Lower lobe of right lung (tissue), 2 donors: Measurements from ENCODE around the gene TP53I11. TPM values are rescaled to one million over a fixed set of nuclear protein-coding genes. Genes with fewer than 3 reads are reported as not detected.

Source experiments
- ATAC-seq, 2 donors: fragments of 200-7000 bp; cut with Tn5 transposase; one replicate each; pipeline ENCODE4 v1.9.1; 2020 to 2022; ENCODE audit warnings: mild to moderate bottlenecking in 2 of 2, moderate library complexity in 2 of 2
- DNase-seq: peaks from one replicate; pipeline ENCODE4 v3.0.0-alpha.2; 2020
- H3K27ac ChIP-seq: fragments of 200-600 bp; one replicate; pipeline ENCODE4 v1.8.0; 2022
- H3K27me3 ChIP-seq: fragments of 200-600 bp; one replicate; pipeline ENCODE4 v1.8.0; 2022; ENCODE audit warnings: low read depth
- H3K36me3 ChIP-seq: fragments of 200-600 bp; one replicate; pipeline ENCODE4 v1.8.0; 2022; ENCODE audit warnings: mild to moderate bottlenecking
- H3K4me1 ChIP-seq: fragments of 200-600 bp; one replicate; pipeline ENCODE4 v1.8.0; 2022
- H3K4me3 ChIP-seq: fragments of 200-600 bp; one replicate; pipeline ENCODE4 v1.8.0; 2022; ENCODE audit warnings: mild to moderate bottlenecking
- H3K9me3 ChIP-seq: fragments of 200-600 bp; one replicate; pipeline ENCODE4 v1.8.0; 2022
- intact Hi-C: fragments of 100-400 bp; cut with DNase I; formaldehyde crosslinking; loops from one replicate; pipeline ENCODE4 v1.11.0; 2022
- total RNA-seq: library from RNA; stranded (reverse); fragmentation: NEBNext Ultra II Directional; extraction: Animal tissue kit (Norgen Biotek cat#: 25700); gene quantifications from one replicate; pipeline ENCODE4 v1.2.1, GENCODE V29; 2021
- TF ChIP-seq, protein P1 (sequence below): fragments of 200-600 bp; IDR thresholded peaks from one replicate; pipeline ENCODE4 v1.8.0; 2022; ENCODE audit warnings: antibody characterized with exemption, mild to moderate bottlenecking
- donor health status: DM: no; HTN: yes; CAD: no; lungs with severe emphysema.

Gene TP53I11
- total RNA-seq, 1 donor from 2014 or later, result 103 TPM

DNA sequence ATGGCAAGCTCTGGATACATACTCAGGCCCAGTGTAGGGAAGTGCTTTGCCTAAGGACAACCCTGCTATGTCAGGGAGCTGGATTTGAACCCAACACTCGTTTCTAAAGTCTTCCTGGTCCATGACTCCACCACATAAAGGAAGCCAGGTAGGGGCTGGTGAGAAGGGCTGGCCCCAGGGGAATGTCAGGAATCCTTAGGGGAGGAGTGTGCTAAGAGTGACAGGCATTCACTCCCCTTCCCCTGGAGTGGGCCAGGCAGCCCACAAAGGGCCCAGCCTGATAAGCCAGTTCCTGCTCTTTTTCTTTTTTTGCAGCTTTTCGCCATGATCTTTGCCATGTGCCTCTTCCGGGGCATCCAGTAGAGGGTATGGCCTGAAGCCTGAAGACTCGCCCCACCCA lies 21.9 kb downstream of the TP53I11 start:
- intact Hi-C loops, result no loop called here

DNA sequence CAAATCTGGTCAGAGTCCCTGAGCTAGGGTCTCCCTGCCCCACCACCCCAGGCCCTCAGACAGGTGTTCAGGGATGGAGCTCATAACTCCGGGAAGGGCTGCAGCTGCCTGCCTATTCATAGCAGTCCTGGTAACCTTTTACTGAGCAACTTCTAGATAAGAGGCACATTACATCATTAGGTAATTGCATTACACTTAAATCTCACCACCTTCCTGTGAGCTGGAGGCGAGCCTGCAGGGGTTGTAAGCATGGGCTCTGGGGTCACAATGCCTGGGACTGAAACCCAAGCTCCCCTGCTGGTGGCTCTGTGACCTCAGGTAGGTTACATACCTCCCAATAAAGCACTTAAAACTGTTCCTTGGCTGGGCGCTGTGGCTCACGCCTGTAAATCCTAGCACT lies 22.5 kb downstream of the TP53I11 start:
- H3K9me3 ChIP-seq, result no peaks in the 10 kb centered on the region
- H3K36me3 ChIP-seq, result no peaks in the 10 kb centered on the region
- no peak overlapping the region for H3K4me3 ChIP-seq
- DNase-seq, result no peak
- no peaks in the 10 kb centered on the region for H3K4me1 ChIP-seq
- intact Hi-C loops, result no loop called here
- no peaks in the 10 kb centered on the region for H3K27me3 ChIP-seq
- TF ChIP-seq, protein P1, sequence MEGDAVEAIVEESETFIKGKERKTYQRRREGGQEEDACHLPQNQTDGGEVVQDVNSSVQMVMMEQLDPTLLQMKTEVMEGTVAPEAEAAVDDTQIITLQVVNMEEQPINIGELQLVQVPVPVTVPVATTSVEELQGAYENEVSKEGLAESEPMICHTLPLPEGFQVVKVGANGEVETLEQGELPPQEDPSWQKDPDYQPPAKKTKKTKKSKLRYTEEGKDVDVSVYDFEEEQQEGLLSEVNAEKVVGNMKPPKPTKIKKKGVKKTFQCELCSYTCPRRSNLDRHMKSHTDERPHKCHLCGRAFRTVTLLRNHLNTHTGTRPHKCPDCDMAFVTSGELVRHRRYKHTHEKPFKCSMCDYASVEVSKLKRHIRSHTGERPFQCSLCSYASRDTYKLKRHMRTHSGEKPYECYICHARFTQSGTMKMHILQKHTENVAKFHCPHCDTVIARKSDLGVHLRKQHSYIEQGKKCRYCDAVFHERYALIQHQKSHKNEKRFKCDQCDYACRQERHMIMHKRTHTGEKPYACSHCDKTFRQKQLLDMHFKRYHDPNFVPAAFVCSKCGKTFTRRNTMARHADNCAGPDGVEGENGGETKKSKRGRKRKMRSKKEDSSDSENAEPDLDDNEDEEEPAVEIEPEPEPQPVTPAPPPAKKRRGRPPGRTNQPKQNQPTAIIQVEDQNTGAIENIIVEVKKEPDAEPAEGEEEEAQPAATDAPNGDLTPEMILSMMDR, result no peak
- ATAC-seq, result no peak
- H3K27ac ChIP-seq, result no peak overlapping the region

More for the DNA sequence above, 21.9 kb downstream of the TP53I11 start:
- Histone ChIP-seq H3K9me3 (no peaks in the 10 kb centered on the region), H3K4me1 (no peaks in the 10 kb centered on the region), H3K27me3 (no peaks in the 10 kb centered on the region), H3K27ac (no peak overlapping the region), H3K36me3 (no peaks in the 10 kb centered on the region), H3K4me3 (no peak overlapping the region)
- DNase-seq (no peak), ATAC-seq (peak in 1 of 2 donors; percentile 7)
- TF ChIP-seq, protein P1, result no peak

DNA sequence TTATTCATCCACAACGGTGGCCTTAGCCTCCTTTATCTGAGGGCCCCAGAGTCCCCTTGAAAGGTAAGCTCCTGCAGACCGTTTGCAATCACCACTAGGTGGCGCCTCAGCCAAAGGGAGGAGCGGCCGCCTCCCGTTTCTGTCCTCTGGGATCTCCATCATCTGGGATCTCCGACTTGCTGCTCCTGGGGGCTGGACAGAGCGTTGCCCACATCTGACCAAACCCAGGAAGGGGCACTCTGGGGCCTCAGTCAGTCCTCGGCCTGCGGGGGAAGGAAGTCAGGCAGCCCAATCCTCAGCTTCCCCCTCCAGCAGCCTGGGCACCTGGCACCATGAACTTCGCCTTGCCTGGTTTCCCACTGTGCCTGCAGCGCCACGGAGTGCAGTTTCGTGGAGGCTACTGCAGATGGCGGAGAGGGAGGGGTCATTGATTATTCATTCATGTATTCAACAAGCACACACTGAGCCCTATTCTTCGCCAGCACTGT lies 23.5 kb downstream of the TP53I11 start:
- DNase-seq (peak; percentile 75), ATAC-seq (peak; percentile 64 to 70)
- intact Hi-C loops, result no loop called here
- H3K4me3 ChIP-seq, result no peak overlapping the region
- TF ChIP-seq, protein P1, result peak; percentile 86
- H3K4me1 ChIP-seq, result no peaks in the 10 kb centered on the region
- no peaks in the 10 kb centered on the region for H3K27me3 ChIP-seq
- no peaks in the 10 kb centered on the region for H3K36me3 ChIP-seq
- no peaks in the 10 kb centered on the region for H3K9me3 ChIP-seq
- H3K27ac ChIP-seq, result no peak overlapping the region

DNA sequence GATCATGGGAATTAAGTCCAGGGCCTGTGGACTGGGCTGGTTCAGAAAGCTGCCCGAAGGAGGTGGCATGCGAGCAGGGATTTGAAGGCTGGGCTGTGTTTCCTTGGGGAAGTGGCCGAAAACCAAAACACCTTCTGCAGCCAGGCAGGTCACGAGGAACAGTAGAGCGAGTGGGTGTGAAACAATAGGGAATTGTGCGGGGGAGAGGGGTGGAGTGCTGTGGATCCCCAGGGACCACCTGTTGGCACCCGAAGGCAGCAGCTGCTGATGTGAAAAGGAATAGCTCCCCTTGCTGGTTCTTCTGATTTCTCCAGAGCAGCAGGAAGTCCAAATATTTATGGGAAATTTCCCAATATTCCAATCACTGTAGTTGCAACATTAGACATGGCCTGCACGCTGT lies 24.6 kb downstream of the TP53I11 start:
- no peak for ATAC-seq
- no peak overlapping the region for H3K4me3 ChIP-seq
- intact Hi-C loops, result no loop called here
- TF ChIP-seq, protein P1, result no peak
- H3K36me3 ChIP-seq, result no peaks in the 10 kb centered on the region
- H3K4me1 ChIP-seq, result no peaks in the 10 kb centered on the region
- H3K27ac ChIP-seq, result no peak overlapping the region
- DNase-seq, result no peak
- no peaks in the 10 kb centered on the region for H3K27me3 ChIP-seq
- no peaks in the 10 kb centered on the region for H3K9me3 ChIP-seq

DNA sequence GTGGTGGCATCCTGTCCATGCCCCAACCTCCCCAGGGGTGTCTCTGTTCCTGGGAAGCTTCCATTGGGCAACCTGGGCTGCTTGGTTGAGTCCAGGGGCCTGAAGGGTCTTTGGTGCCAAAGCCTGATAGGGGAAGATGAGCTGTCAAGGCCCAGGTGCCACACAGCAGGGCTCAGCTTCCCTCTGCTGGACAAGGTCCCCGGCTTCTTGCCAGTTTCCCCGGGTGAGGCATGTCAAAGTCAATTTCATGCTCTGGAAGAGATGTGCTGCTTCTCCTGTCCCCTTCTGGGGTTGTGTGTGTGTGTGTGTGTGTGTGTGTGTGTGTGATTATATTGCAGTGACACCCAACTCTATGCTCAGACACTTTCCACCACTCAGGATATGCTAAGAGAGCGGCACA lies 26.9 kb downstream of the TP53I11 start:
- Histone ChIP-seq H3K4me1 (no peaks in the 10 kb centered on the region), H3K36me3 (no peaks in the 10 kb centered on the region), H3K9me3 (no peaks in the 10 kb centered on the region), H3K27me3 (no peaks in the 10 kb centered on the region), H3K27ac (no peak overlapping the region), H3K4me3 (no peak overlapping the region)
- ATAC-seq (no peak), DNase-seq (no peak)
- intact Hi-C loops, result no loop called here
- TF ChIP-seq, protein P1, result no peak

DNA sequence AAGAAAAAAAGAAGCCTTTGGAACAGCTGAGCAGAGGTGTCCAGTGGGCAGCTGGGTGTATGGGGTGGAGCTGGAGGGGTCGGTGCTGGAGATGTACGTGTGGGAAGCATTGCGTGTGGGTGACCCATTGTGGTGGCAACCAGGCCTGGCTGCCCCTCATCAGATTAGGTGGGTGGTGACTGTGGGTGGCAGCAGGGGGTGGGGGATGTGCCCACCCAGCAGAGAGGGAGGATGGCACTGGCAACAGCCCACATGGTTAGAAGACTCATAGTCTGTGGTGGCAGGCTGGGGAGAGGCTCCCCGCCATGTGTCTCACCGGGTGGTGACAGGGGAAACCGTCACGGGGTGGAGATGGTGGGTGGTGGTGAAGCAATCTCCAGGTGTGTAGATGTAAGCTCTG lies 27.6 kb downstream of the TP53I11 start:
- no peak overlapping the region for H3K4me3 ChIP-seq
- ATAC-seq (no peak), DNase-seq (no peak)
- H3K27me3 ChIP-seq, result no peaks in the 10 kb centered on the region
- H3K9me3 ChIP-seq, result no peaks in the 10 kb centered on the region
- TF ChIP-seq, protein P1, result no peak
- H3K36me3 ChIP-seq, result no peaks in the 10 kb centered on the region
- H3K4me1 ChIP-seq, result no peaks in the 10 kb centered on the region
- intact Hi-C loops, result no loop called here
- no peak overlapping the region for H3K27ac ChIP-seq
